Measurements from ENCODE around the gene ZNF23. TPM values are rescaled to one million over a fixed set of nuclear protein-coding genes. Genes with fewer than 3 reads are reported as not detected.

The ZNF23 gene
- total RNA-seq, 1 experiment from 2014 or later, result 11.6 TPM

- no peak for TF ChIP-seq TCF7 (CRISPR knock-in tag; IDR thresholded peaks at IDR 0.05; ENCODE audit: low read depth)
- no peak for TF ChIP-seq ZNF671 (CRISPR knock-in tag; IDR thresholded peaks at IDR 0.05)
- TF ChIP-seq ZNF263 (CRISPR knock-in tag; IDR thresholded peaks at IDR 0.05; ENCODE audit: low read depth), result no peak
- no peak for TF ChIP-seq GRHL2 (CRISPR knock-in tag; IDR thresholded peaks at IDR 0.05; ENCODE audit: insufficient replicate concordance, severe bottlenecking)
- TF ChIP-seq ZNF232 (CRISPR knock-in tag; IDR thresholded peaks at IDR 0.05), result no peak
- no peak for TF ChIP-seq SMAD4 (CRISPR knock-in tag; IDR thresholded peaks at IDR 0.05)
- no peak for TF ChIP-seq E2F4 (CRISPR knock-in tag; IDR thresholded peaks at IDR 0.05; ENCODE audit: borderline replicate concordance, low read depth)
- TF ChIP-seq ELF4 (CRISPR knock-in tag; IDR thresholded peaks at IDR 0.05; ENCODE audit: low read depth), result no peak
- TF ChIP-seq ZBTB21 (CRISPR knock-in tag; IDR thresholded peaks at IDR 0.05; ENCODE audit: borderline replicate concordance), result peak; percentile 95
- TF ChIP-seq NR3C1 (CRISPR knock-in tag; conservative IDR thresholded peaks at IDR 0.05; ENCODE audit: low read depth), result no peak
- no peak for TF ChIP-seq GTF2I (CRISPR knock-in tag; conservative IDR thresholded peaks at IDR 0.05)
- no peak for TF ChIP-seq CBFB (CRISPR knock-in tag; IDR thresholded peaks at IDR 0.05; ENCODE audit: low read depth)
- TF ChIP-seq SP1 (CRISPR knock-in tag; conservative IDR thresholded peaks at IDR 0.05), result peak; percentile 58; the same call in 1 of the 2 replicates
- TF ChIP-seq CREM (CRISPR knock-in tag; IDR thresholded peaks at IDR 0.05), result peak; percentile 92
- TF ChIP-seq ZBTB43 (CRISPR knock-in tag; IDR thresholded peaks at IDR 0.05), result 0 out of 2 replicates have a peak, but pooled peaks have one; percentile 29
- TF ChIP-seq CDX4 (CRISPR knock-in tag; IDR thresholded peaks at IDR 0.05; ENCODE audit: borderline replicate concordance), result no peak
- no peak for TF ChIP-seq JAZF1 (CRISPR knock-in tag; IDR thresholded peaks at IDR 0.05)
- no peak for TF ChIP-seq E2F5 (CRISPR knock-in tag; IDR thresholded peaks at IDR 0.05)
- TF ChIP-seq NR2C2 (CRISPR knock-in tag; IDR thresholded peaks at IDR 0.05), result no peak
- no peak for TF ChIP-seq ZMAT4 (CRISPR knock-in tag; IDR thresholded peaks at IDR 0.05)
- TF ChIP-seq, protein P1, sequence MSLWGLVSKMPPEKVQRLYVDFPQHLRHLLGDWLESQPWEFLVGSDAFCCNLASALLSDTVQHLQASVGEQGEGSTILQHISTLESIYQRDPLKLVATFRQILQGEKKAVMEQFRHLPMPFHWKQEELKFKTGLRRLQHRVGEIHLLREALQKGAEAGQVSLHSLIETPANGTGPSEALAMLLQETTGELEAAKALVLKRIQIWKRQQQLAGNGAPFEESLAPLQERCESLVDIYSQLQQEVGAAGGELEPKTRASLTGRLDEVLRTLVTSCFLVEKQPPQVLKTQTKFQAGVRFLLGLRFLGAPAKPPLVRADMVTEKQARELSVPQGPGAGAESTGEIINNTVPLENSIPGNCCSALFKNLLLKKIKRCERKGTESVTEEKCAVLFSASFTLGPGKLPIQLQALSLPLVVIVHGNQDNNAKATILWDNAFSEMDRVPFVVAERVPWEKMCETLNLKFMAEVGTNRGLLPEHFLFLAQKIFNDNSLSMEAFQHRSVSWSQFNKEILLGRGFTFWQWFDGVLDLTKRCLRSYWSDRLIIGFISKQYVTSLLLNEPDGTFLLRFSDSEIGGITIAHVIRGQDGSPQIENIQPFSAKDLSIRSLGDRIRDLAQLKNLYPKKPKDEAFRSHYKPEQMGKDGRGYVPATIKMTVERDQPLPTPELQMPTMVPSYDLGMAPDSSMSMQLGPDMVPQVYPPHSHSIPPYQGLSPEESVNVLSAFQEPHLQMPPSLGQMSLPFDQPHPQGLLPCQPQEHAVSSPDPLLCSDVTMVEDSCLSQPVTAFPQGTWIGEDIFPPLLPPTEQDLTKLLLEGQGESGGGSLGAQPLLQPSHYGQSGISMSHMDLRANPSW (CRISPR knock-in tag; conservative IDR thresholded peaks at IDR 0.05; ENCODE audit: low read depth), result no peak
- TF ChIP-seq ZNF219 (CRISPR knock-in tag; IDR thresholded peaks at IDR 0.05; ENCODE audit: borderline replicate concordance), result no peak
- TF ChIP-seq OVOL2 (CRISPR knock-in tag; IDR thresholded peaks at IDR 0.05; ENCODE audit: borderline replicate concordance), result no peak
- TF ChIP-seq MAX (CRISPR knock-in tag; IDR thresholded peaks at IDR 0.05), result peak; percentile 14; the same call in 1 of the 2 replicates
- TF ChIP-seq ZNF416 (CRISPR knock-in tag; IDR thresholded peaks at IDR 0.05), result no peak
- TF ChIP-seq MYBL2 (CRISPR knock-in tag; IDR thresholded peaks at IDR 0.05), result no peak
- no peak for TF ChIP-seq USF2 (CRISPR knock-in tag; IDR thresholded peaks at IDR 0.05)
- peak; percentile 70; the same call in 1 of the 2 replicates for TF ChIP-seq PRRX2 (CRISPR knock-in tag; IDR thresholded peaks at IDR 0.05)
- no peak for TF ChIP-seq NFATC4 (CRISPR knock-in tag; IDR thresholded peaks at IDR 0.05)
- no peak for TF ChIP-seq E2F1 (CRISPR knock-in tag; IDR thresholded peaks at IDR 0.05)
Measured at GRCh38 chr16:71484006-71484893, 22.2 kb upstream of the ZNF23 start (continued).
